K562 (cell line): ENCODE results near the gene DIP2C. TPM values are rescaled to one million over a fixed set of nuclear protein-coding genes. Genes with fewer than 3 reads are reported as not detected.

Experiments used
- ATAC-seq: fragments of 200-7000 bp; cut with Tn5 transposase; 3 replicates; pipeline ENCODE4 v1.9.1; 2020; ENCODE audit warnings: moderate library complexity
- BruUV-seq: library from RNA; stranded (reverse); fragments of 400-500 nt; replicated peaks from 2 replicates; lab custom pipeline; 2021; lab: Mats Ljungman, UMichigan
- CTCF ChIA-PET: fragments of 300-600 bp; formaldehyde crosslinking; extraction: SDS; loops from one replicate; lab custom pipeline; 2021; ENCODE audit warnings: low intra/inter-chr PET ratio; lab: Yijun Ruan, JAX
- POLR2A ChIA-PET: fragments of 300-600, 350-650 bp; sonication (Branson Sonifier 250); formaldehyde crosslinking; extraction: SDS; loops from one replicate; lab custom pipeline; 2021; ENCODE audit warnings: antibody characterized with exemption, inconsistent platforms; lab: Yijun Ruan, JAX
- DNase-seq, 4 experiments: peaks; one replicate each; pipeline versions ENCODE4 v3.0.0 to v3.0.0-alpha.2; 2011 to 2018; ENCODE audit warnings: low spot score in 3 of 4, mixed read lengths in 3 of 4; ENCODE audit errors: extremely low read depth in 1 of 4
- FAIRE-seq: peaks from 2 replicates; lab custom pipeline; 2011; peaks lifted over from hg19 to GRCh38; lab: Jason Lieb, UNC
- H2AFZ ChIP-seq: 2 replicates; pipeline ENCODE4 v1.6.0; 2011; ENCODE audit warnings: low read depth, low read length, control low read depth, inconsistent platforms
- H3K27ac ChIP-seq: fragments of 200-600 bp; 3 replicates; pipeline ENCODE4 v1.8.0; 2011; ENCODE audit warnings: low read depth, mild to moderate bottlenecking, control low read depth, inconsistent platforms, low read length, moderate library complexity, mixed read lengths; ENCODE audit errors: extremely low read depth
- H3K27me3 ChIP-seq, 2 experiments: fragments of 300-600 bp in 1 of 2; 2 replicates in 1 of 2; 3 replicates in 1 of 2; pipeline versions ENCODE4 v1.6.0 to v1.8.0; 2011; ENCODE audit warnings: inconsistent platforms in 2 of 2, low read length in 2 of 2, mild to moderate bottlenecking in 1 of 2, mixed read lengths in 1 of 2, moderate library complexity in 1 of 2; ENCODE audit not compliant: control insufficient read depth in 2 of 2, insufficient read depth in 2 of 2
- H3K36me3 ChIP-seq: fragments of 300-600 bp; 3 replicates; pipeline ENCODE4 v1.8.0; 2011; ENCODE audit warnings: mild to moderate bottlenecking, low read length, inconsistent platforms; ENCODE audit not compliant: control insufficient read depth, insufficient read depth
- H3K4me1 ChIP-seq, 2 experiments: fragments of 200-600 bp in 1 of 2; replicated peaks in 1 of 2; 2 replicates in 1 of 2; 3 replicates in 1 of 2; pipeline versions ENCODE4 v1.5.1 to v1.8.0; 2011; ENCODE audit warnings: inconsistent platforms in 2 of 2, low read length in 2 of 2, mild to moderate bottlenecking in 1 of 2, mixed read lengths in 1 of 2, moderate library complexity in 1 of 2; ENCODE audit not compliant: control insufficient read depth in 2 of 2, insufficient read depth in 2 of 2
- H3K4me2 ChIP-seq: 2 replicates; pipeline ENCODE4 v1.6.1; 2011; ENCODE audit warnings: low read length, control low read depth, inconsistent platforms, mixed read lengths; ENCODE audit not compliant: insufficient read depth
- H3K4me3 ChIP-seq: fragments of 200-600 bp; sonication (generic), shearing (Covaris generic); 2 replicates; pipeline ENCODE4 v1.5.1; 2016; ENCODE audit warnings: control low read depth, inconsistent platforms
- H3K79me2 ChIP-seq: fragments of 200-600 bp; 3 replicates; pipeline ENCODE4 v1.8.0; 2011; ENCODE audit warnings: low read length, inconsistent platforms; ENCODE audit not compliant: control insufficient read depth, insufficient read depth
- H3K9ac ChIP-seq, 2 experiments: 2 replicates each; pipeline versions ENCODE4 v1.6.0 to v1.6.1; 2011; ENCODE audit warnings: low read depth in 2 of 2, low read length in 2 of 2, control low read depth in 1 of 2, inconsistent platforms in 1 of 2, mild to moderate bottlenecking in 1 of 2, mixed read lengths in 1 of 2; ENCODE audit not compliant: insufficient read depth in 1 of 2
- H3K9me1 ChIP-seq: one replicate; pipeline ENCODE4 v1.6.0; 2011; ENCODE audit warnings: inconsistent platforms, mild to moderate bottlenecking, low read length, moderate library complexity; ENCODE audit not compliant: control insufficient read depth, insufficient read depth
- H3K9me3 ChIP-seq: replicated peaks from 2 replicates; pipeline ENCODE4 v1.5.1; 2011; ENCODE audit warnings: low read depth, low read length, inconsistent platforms; ENCODE audit not compliant: control insufficient read depth, insufficient read depth
- H4K20me1 ChIP-seq: replicated peaks from 2 replicates; pipeline ENCODE4 v1.6.1; 2011; ENCODE audit warnings: low read length, inconsistent platforms, mixed read lengths; ENCODE audit not compliant: control insufficient read depth, insufficient read depth
- BRD9 ChIP-seq: fragments of 450-650 bp; IDR thresholded peaks from 2 replicates; pipeline ENCODE4 v1.6.1; 2018; ENCODE audit warnings: low read depth; ENCODE audit not compliant: partially characterized antibody
- CREM ChIP-seq: IDR thresholded peaks from 2 replicates; pipeline ENCODE4 v1.6.1; 2014; ENCODE audit warnings: antibody characterized with exemption, low read depth
- GABPB1 ChIP-seq: sonication (generic); formaldehyde crosslinking; IDR thresholded peaks from 2 replicates; pipeline ENCODE4 v1.8.0; 2022; ENCODE audit warnings: mild to moderate bottlenecking, missing genetic modification reagents
- GTF2A2 ChIP-seq: IDR thresholded peaks from 2 replicates; pipeline ENCODE4 v1.6.1; 2016; ENCODE audit warnings: mild to moderate bottlenecking, missing genetic modification characterization, missing compliant biosample characterization
- HDAC1 ChIP-seq, 2 experiments: fragments of 450-650 bp; IDR thresholded peaks; 2 replicates each; pipeline ENCODE4 v1.6.1; 2016 to 2017; ENCODE audit warnings: inconsistent platforms in 1 of 2, mild to moderate bottlenecking in 1 of 2, moderate library complexity in 1 of 2
- HSF4 ChIP-seq: fragments of 250-450 bp; sonication (Bioruptor Pico); IDR thresholded peaks from 2 replicates; pipeline ENCODE4 v2.1.2; 2022; ENCODE audit warnings: mild to moderate bottlenecking, moderate library complexity, borderline replicate concordance
- MAFK ChIP-seq: IDR thresholded peaks from 2 replicates; pipeline ENCODE4 v1.6.1; 2011; ENCODE audit warnings: low read length, improper control_type of control experiment
- PRMT5 ChIP-seq: sonication (generic); formaldehyde crosslinking; IDR thresholded peaks from 2 replicates; pipeline ENCODE4 v1.5.0; 2020; ENCODE audit warnings: missing genetic modification reagents
- SAP30 ChIP-seq: fragments of 200-600 bp; sonication (generic); IDR thresholded peaks from 2 replicates; pipeline ENCODE4 v1.6.1; 2012; ENCODE audit warnings: borderline replicate concordance, low read depth, mild to moderate bottlenecking, moderate library complexity, low read length, control low read depth, inconsistent platforms; ENCODE audit not compliant: insufficient read depth, poor library complexity, severe bottlenecking
- SETDB1 ChIP-seq: IDR thresholded peaks from one replicate; pipeline ENCODE4 v1.6.1; 2012; ENCODE audit warnings: low read length, control low read depth, inconsistent platforms
- SMARCC2 ChIP-seq: fragments of 450-650 bp; IDR thresholded peaks from 2 replicates; pipeline ENCODE4 v1.6.1; 2017; ENCODE audit warnings: antibody characterized with exemption, moderate library complexity, mild to moderate bottlenecking, low read depth
- SNAPC5 ChIP-seq: fragments of 250-450 bp; sonication (Bioruptor Pico); IDR thresholded peaks from 2 replicates; pipeline ENCODE4 v1.8.0; 2021; ENCODE audit warnings: moderate library complexity, mild to moderate bottlenecking, inconsistent platforms
- SPI1 ChIP-seq: IDR thresholded peaks from 2 replicates; pipeline ENCODE4 v1.6.1; 2011; ENCODE audit warnings: low read depth, low read length, control low read depth, borderline replicate concordance
- ZNF212 ChIP-seq: fragments of 450-650 bp; formaldehyde crosslinking; IDR thresholded peaks from 2 replicates; pipeline ENCODE4 v1.4.0; 2020; ENCODE audit warnings: mild to moderate bottlenecking
- ZNF780A ChIP-seq: fragments of 250-450 bp; sonication (Bioruptor Pico); IDR thresholded peaks from 2 replicates; pipeline ENCODE4 v1.5.0; 2021; ENCODE audit warnings: mild to moderate bottlenecking
- WGBS: fragments of 100-300 bp; shearing (Covaris generic); methylation state at CpG from one replicate; pipeline ENCODE4 v1.1.6; 2016; ENCODE audit warnings: low coverage, mixed read lengths; ENCODE audit not compliant: insufficient coverage; ENCODE audit errors: missing lambda C conversion rate; 5-methylcytosine and 5-hydroxymethylcytosine counted together
- in situ Hi-C: fragments of 300-500 bp; cut with MboI; formaldehyde crosslinking; loops from 4 replicates; pipeline ENCODE4 v1.15.0; 2018; ENCODE audit warnings: inconsistent platforms, mixed read lengths
- intact Hi-C: fragments of 100-400 bp; cut with micrococcal nuclease; formaldehyde crosslinking; loops from 2 replicates; pipeline ENCODE4 v1.14.2; 2022
- polyA plus RNA-seq, 8 experiments: library from polyadenylated mRNA; depleted of rRNA in 4 of 8; stranded (reverse) in 5 of 8; unstranded in 3 of 8; fragments of >200 nt; fragmentation: Nextera tagmentation in 2 of 8; fragmentation: Illumina TruSeq in 1 of 8; extraction: Ambion mirVana in 2 of 8; extraction: Trizol in 1 of 8; gene quantifications; 2 replicates each; pipeline versions ENCODE4 v1.2.1 to v1.2.3, GENCODE V29; 2011 to 2014; ENCODE audit warnings: inconsistent platforms in 1 of 8, missing spikeins in 1 of 8
- total RNA-seq, 7 experiments: library from RNA; depleted of rRNA in 6 of 7; stranded (reverse); fragments of >200 nt in 6 of 7; fragmentation: Illumina TruSeq in 2 of 7; extraction: Trizol in 2 of 7; gene quantifications; 2 replicates each; pipeline versions ENCODE4 v1.2.1 to v1.2.3, GENCODE V29; 2011 to 2021; ENCODE audit warnings: low replicate concordance in 1 of 7

DIP2C gene
- total and polyA plus RNA-seq, 9 of the 15 experiments (the other 6 are each of a cell fraction or from before 2014, with no cell fraction given) = 0.01 TPM; not detected in 8

DNA sequence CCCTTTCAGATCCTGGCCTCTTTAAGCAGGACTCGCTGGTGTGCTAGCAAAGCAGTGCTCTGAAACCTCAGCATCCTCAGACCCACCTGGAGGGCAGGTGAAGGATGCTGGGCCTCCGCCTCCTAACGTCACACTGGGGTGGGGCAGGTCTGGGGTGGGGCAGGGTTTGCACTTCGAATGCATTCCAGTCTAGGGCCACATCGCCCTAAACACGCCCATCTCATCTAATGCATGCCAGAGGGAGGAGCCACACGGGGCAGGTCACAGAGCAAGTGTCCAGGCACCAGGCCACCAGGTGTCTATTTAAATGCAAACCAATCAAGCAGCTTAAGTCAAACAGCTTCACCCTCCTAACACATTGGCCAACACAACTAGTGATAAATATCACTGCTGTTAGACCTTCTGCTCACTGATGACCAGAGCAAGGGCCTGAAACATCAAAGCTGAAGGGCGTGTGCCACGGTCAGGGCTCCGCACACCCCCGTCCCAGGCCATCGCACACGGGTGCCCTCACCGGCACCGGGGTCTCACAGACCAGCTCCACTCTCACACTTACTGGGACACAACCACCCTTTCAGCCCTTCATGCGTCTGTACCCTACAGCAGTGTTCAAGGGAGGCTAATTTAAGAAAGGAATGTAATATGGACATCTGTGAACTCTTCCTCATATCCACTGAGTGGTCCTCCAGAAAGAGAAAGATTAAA lies 47.1 kb downstream of the DIP2C start:
- POLR2A ChIA-PET = no interaction called here
- Histone ChIP-seq H3K9ac (no peak overlapping the region), H3K9me1 (no peaks in the 10 kb centered on the region), H3K4me1 (peaks cover 0 to 4% of the 10 kb centered on the region in 2 experiments; a peak in 2 of 5 replicates), H3K4me3 (no peak overlapping the region), H2AFZ (no peak overlapping the region)
- TF ChIP-seq ZNF212 (CRISPR knock-in tag) (no peak), SPI1 (no peak)
- TF ChIP-seq, all 486 proteins: peak for 0
- ATAC-seq (no peak), DNase-seq (no peak), FAIRE-seq (no peak)
- BruUV-seq = no TSS peak
- 0% methylated on average over 13 of the region's 16 CpGs for WGBS
- no peak overlapping the region for H3K4me2 ChIP-seq
- no peaks in the 10 kb centered on the region for H3K36me3 ChIP-seq
- in situ Hi-C loops = no loop called here
- no peak overlapping the region for H3K27ac ChIP-seq
- intact Hi-C loops = no loop called here
- H3K9me3 ChIP-seq = no peaks in the 10 kb centered on the region; the same call in none of the 2 replicates
- no peaks in the 10 kb centered on the region for H3K79me2 ChIP-seq
- CTCF ChIA-PET = no interaction called here
- H3K27me3 ChIP-seq = peaks cover 28 to 41% of the 10 kb centered on the region in 2 experiments
- 0 out of 2 replicates have a peak, but pooled peaks cover 3% of the 10 kb centered on the region for H4K20me1 ChIP-seq

DNA sequence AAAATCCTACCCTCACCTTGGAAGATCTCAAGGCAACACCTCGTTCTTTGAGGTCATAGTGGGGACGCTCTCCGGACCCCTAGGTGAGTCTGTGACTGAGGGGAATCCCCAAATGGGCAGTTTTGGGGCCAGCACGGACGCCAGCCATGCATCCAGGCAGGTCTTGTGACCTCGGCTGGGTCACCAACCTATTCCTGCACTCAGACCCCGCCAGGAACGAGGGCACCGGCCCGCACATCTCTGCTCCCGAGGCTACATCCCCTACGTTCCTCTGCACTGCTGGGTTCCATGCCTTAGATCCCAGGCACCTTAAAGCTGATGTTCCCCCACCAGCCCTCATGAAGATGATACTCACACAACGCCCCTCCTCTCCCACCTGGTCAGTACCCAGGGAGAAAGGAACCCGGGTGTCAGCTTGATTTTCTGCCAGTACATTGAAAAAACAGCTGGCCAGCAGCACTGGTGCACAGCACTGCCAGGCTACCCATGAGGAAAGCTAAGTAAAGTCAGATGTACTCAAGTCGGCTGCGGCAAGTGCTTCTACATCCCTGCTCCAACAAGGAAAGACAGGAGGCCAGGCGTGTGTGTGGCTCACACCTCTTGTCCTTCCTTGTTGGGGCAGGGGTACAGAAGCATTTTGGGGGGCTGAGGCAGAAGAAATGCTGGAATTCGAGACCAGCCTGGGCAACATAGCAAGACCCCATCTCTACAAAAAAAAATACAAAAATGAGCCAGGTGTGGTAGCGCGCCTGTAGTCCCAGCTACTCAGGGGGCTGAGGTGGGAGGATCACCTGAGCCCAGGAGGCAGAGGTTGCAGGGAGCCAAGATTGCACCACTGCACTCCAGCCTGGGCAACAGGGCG lies 48.1 kb downstream of the DIP2C start:
- no peak for FAIRE-seq
- Histone ChIP-seq H3K27me3 (peaks cover 29 to 51% of the 10 kb centered on the region in 2 experiments), H3K9me1 (no peaks in the 10 kb centered on the region), H3K36me3 (no peaks in the 10 kb centered on the region), H3K4me3 (no peak overlapping the region), H2AFZ (no peak overlapping the region), H3K4me2 (no peak overlapping the region), H3K9ac (no peak overlapping the region), H4K20me1 (0 out of 2 replicates have a peak, but pooled peaks cover 3% of the 10 kb centered on the region), H3K79me2 (no peaks in the 10 kb centered on the region), H3K27ac (no peak overlapping the region), H3K4me1 (peaks cover 0 to 4% of the 10 kb centered on the region in 2 experiments; a peak in 2 of 5 replicates), H3K9me3 (no peaks in the 10 kb centered on the region; the same call in none of the 2 replicates)
- under 1% methylated on average over 21 of the region's 21 CpGs for WGBS
- POLR2A ChIA-PET = no interaction called here
- intact Hi-C loops = no loop called here
- ATAC-seq = no peak
- in situ Hi-C loops = no loop called here
- CTCF ChIA-PET = no interaction called here
- no peak for DNase-seq
- BruUV-seq = no TSS peak
- no peak for TF ChIP-seq MAFK
- no peak for TF ChIP-seq SETDB1
- TF ChIP-seq GTF2A2 (tag) = no peak
- TF ChIP-seq BRD9 = no peak
- TF ChIP-seq SNAPC5 = no peak
- TF ChIP-seq PRMT5 (CRISPR knock-in tag) = no peak
- TF ChIP-seq SMARCC2 = no peak
- TF ChIP-seq HSF4 (CRISPR knock-in tag) = no peak
- TF ChIP-seq SAP30 = no peak
- no peak for TF ChIP-seq CREM
- no peak for TF ChIP-seq GABPB1 (CRISPR knock-in tag)
- TF ChIP-seq ZNF780A (CRISPR knock-in tag) = no peak
- TF ChIP-seq HDAC1 (IDR thresholded peaks at IDR 0.05) = no peak
